HG02798 (cell line): ENCODE data around the gene TPM4.
"Not testable (repeated sequence)": the region's sequence is repeated elsewhere in the genome, so short reads cannot be mapped to it uniquely, and the experiment has no call there.

Source experiments
- ATAC-seq: cut with Tn5 transposase; IDR thresholded peaks from one replicate; pipeline ENCODE4 v1.9.1; 2021; ENCODE audit warnings: mild to moderate bottlenecking; ENCODE audit not compliant: unreplicated experiment, poor library complexity

The TPM4 gene

GRCh38 chr19:16070366-16070990 is 5.8 kb upstream of the TPM4 start:
- no peak for ATAC-seq

GRCh38 chr19:16071072-16071691 is 5.1 kb upstream of the TPM4 start:
- no peak for ATAC-seq

- ATAC-seq = no peak
Observed at GRCh38 chr19:16073481-16073880, 2.8 kb upstream of the TPM4 start.

- ATAC-seq = no peak
Observed at GRCh38 chr19:16073988-16074387, 2.3 kb upstream of the TPM4 start.

- ATAC-seq = no peak
Observed at GRCh38 chr19:16074488-16075365, 1.6 kb upstream of the TPM4 start.

GRCh38 chr19:16075430-16076153 is 703 bp upstream of the TPM4 start:
- no peak for ATAC-seq

- ATAC-seq = no peak
Observed at GRCh38 chr19:16076958-16077611, 790 bp downstream of the TPM4 start.

GRCh38 chr19:16077984-16078758 is 1.9 kb downstream of the TPM4 start:
- ATAC-seq = no peak

GRCh38 chr19:16078759-16079707 is 2.7 kb downstream of the TPM4 start:
- peak; percentile 32 for ATAC-seq

GRCh38 chr19:16084067-16084685 is 7.9 kb downstream of the TPM4 start:
- no peak for ATAC-seq

GRCh38 chr19:16085115-16085514 is 8.8 kb downstream of the TPM4 start:
- no peak for ATAC-seq

GRCh38 chr19:16087404-16087803 is 11.1 kb downstream of the TPM4 start:
- ATAC-seq = not testable (repeated sequence)

GRCh38 chr19:16087940-16088339 is 11.6 kb downstream of the TPM4 start:
- ATAC-seq = no peak

GRCh38 chr19:16088351-16089009 is 12.2 kb downstream of the TPM4 start:
- no peak for ATAC-seq

- ATAC-seq = no peak
Observed at GRCh38 chr19:16089010-16089846, 12.9 kb downstream of the TPM4 start.
